Endodermal cell (in vitro differentiated cells): ENCODE results near the gene MROH7. TPM values are rescaled to one million over a fixed set of nuclear protein-coding genes. Genes with fewer than 3 reads are reported as not detected.

Experiments
- DNase-seq: peaks from one replicate; pipeline ENCODE4 v3.0.0-alpha.2; 2017
- H3K27ac ChIP-seq: 2 replicates; pipeline ENCODE4 v1.5.1; 2013; ENCODE audit warnings: mild to moderate bottlenecking, low read depth, low read length, moderate library complexity
- H3K27me3 ChIP-seq: 2 replicates; pipeline ENCODE4 v1.6.1; 2013; ENCODE audit warnings: mild to moderate bottlenecking, low read length, moderate library complexity; ENCODE audit not compliant: insufficient read depth, control insufficient read depth, poor library complexity, severe bottlenecking
- H3K36me3 ChIP-seq: 2 replicates; pipeline ENCODE4 v1.7.0; 2013; ENCODE audit warnings: mild to moderate bottlenecking, low read length, moderate library complexity; ENCODE audit not compliant: control insufficient read depth, insufficient read depth
- H3K4me1 ChIP-seq: one replicate; pipeline ENCODE4 v1.7.0; 2013; ENCODE audit warnings: low read length; ENCODE audit not compliant: control insufficient read depth, insufficient read depth
- H3K4me3 ChIP-seq: 2 replicates; pipeline ENCODE4 v1.5.1; 2013; ENCODE audit warnings: mild to moderate bottlenecking, low read length, moderate library complexity
- H3K9ac ChIP-seq: 2 replicates; pipeline ENCODE4 v1.6.1; 2013; ENCODE audit warnings: mild to moderate bottlenecking, low read length, moderate library complexity; ENCODE audit not compliant: poor library complexity, severe bottlenecking; ENCODE audit errors: extremely low read depth
- H3K9me3 ChIP-seq: 2 replicates; pipeline ENCODE4 v1.6.1; 2013; ENCODE audit warnings: mild to moderate bottlenecking, low read length, moderate library complexity; ENCODE audit not compliant: control insufficient read depth
- H3K27ac Mint-ChIP-seq: 2 replicates; pipeline ENCODE4 v1.8.0; 2020; ENCODE audit warnings: mixed read lengths
- H3K27me3 Mint-ChIP-seq: 2 replicates; pipeline ENCODE4 v1.8.0; 2021; ENCODE audit warnings: mild to moderate bottlenecking, mixed read lengths; ENCODE audit not compliant: insufficient read depth
- H3K36me3 Mint-ChIP-seq: 2 replicates; pipeline ENCODE4 v1.8.0; 2020; ENCODE audit warnings: low read depth, mixed read lengths
- H3K4me1 Mint-ChIP-seq: 2 replicates; pipeline ENCODE4 v1.8.0; 2020; ENCODE audit warnings: mixed read lengths
- H3K4me3 Mint-ChIP-seq: 2 replicates; pipeline ENCODE4 v1.8.0; 2020; ENCODE audit warnings: mild to moderate bottlenecking, moderate library complexity, mixed read lengths
- H3K9me3 Mint-ChIP-seq: 2 replicates; pipeline ENCODE4 v1.8.0; 2020; ENCODE audit warnings: mild to moderate bottlenecking, mixed read lengths
- WGBS, 2 experiments: methylation state at CpG; one replicate each; pipeline versions ENCODE4 v1.1.5 to v1.1.7; 2013; ENCODE audit warnings: missing lambda C conversion rate in 2 of 2, mixed read lengths in 1 of 2; ENCODE audit not compliant: insufficient coverage in 1 of 2, insufficient read length in 1 of 2; 5-methylcytosine and 5-hydroxymethylcytosine counted together
- total RNA-seq, 2 donors: library from RNA; stranded (reverse); fragmentation: NEBNext Ultra II Directional in 1 of 2; extraction: Animal tissue kit (Norgen Biotek cat#: 25700) in 1 of 2; gene quantifications; 2 replicates in 1 of 2; 3 replicates in 1 of 2; pipeline ENCODE4 v1.2.1, GENCODE V29; 2021
- TF ChIP-seq, protein P1 (sequence below): fragments of 200-600 bp; sonication (generic); conservative IDR thresholded peaks from 2 replicates; pipeline ENCODE4 v1.5.0; 2021; ENCODE audit warnings: antibody characterized with exemption, mild to moderate bottlenecking

MROH7 gene
- total RNA-seq, 2 donors from 2014 or later = 0.46 to 1.4 TPM

DNA sequence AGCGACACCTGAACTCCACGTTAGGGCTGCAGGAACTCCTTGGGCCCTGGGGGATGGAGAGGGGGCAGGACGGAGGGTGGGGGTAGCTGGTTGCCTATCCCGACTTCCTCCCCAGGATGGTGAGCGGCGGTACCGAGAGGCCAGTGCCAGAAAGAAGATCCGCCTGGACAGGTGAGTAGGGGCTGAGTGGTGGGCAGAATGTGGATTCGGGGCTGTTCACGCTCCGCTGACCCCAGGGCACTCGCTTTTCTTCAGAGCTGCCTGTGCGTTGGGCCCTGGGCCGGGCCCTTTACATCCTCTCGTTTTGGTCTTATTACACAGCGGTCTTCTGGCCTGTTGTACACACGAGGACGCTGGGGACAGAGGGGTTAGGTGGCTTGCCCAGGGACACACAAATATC is 39.0 kb upstream of the MROH7 start:
- no peaks in the 10 kb centered on the region for H3K36me3 Mint-ChIP-seq
- DNase-seq = no peak
- H3K4me3 ChIP-seq = no peak overlapping the region
- no peak overlapping the region for H3K27ac ChIP-seq
- H3K4me1 ChIP-seq = no peaks in the 10 kb centered on the region
- H3K9ac ChIP-seq = no peak overlapping the region
- H3K27me3 Mint-ChIP-seq = no peaks in the 10 kb centered on the region
- H3K9me3 ChIP-seq = no peaks in the 10 kb centered on the region
- H3K27me3 ChIP-seq = no peaks in the 10 kb centered on the region
- 89 to 94% methylated on average over 12 to 18 of the region's 18 CpGs for WGBS, 2 experiments
- H3K4me3 Mint-ChIP-seq = no peak overlapping the region
- TF ChIP-seq, protein P1, sequence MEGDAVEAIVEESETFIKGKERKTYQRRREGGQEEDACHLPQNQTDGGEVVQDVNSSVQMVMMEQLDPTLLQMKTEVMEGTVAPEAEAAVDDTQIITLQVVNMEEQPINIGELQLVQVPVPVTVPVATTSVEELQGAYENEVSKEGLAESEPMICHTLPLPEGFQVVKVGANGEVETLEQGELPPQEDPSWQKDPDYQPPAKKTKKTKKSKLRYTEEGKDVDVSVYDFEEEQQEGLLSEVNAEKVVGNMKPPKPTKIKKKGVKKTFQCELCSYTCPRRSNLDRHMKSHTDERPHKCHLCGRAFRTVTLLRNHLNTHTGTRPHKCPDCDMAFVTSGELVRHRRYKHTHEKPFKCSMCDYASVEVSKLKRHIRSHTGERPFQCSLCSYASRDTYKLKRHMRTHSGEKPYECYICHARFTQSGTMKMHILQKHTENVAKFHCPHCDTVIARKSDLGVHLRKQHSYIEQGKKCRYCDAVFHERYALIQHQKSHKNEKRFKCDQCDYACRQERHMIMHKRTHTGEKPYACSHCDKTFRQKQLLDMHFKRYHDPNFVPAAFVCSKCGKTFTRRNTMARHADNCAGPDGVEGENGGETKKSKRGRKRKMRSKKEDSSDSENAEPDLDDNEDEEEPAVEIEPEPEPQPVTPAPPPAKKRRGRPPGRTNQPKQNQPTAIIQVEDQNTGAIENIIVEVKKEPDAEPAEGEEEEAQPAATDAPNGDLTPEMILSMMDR = no peak
- no peaks in the 10 kb centered on the region for H3K4me1 Mint-ChIP-seq
- no peaks in the 10 kb centered on the region for H3K36me3 ChIP-seq
- no peaks in the 10 kb centered on the region for H3K9me3 Mint-ChIP-seq
- no peak overlapping the region for H3K27ac Mint-ChIP-seq

GRCh38 chr1:54603241-54603640 is 38.3 kb upstream of the MROH7 start:
- no peaks in the 10 kb centered on the region for H3K9me3 ChIP-seq
- Mint-ChIP-seq H3K4me3 (no peak overlapping the region), H3K4me1 (no peaks in the 10 kb centered on the region), H3K36me3 (no peaks in the 10 kb centered on the region), H3K9me3 (no peaks in the 10 kb centered on the region), H3K27me3 (no peaks in the 10 kb centered on the region), H3K27ac (no peak overlapping the region)
- no peaks in the 10 kb centered on the region for H3K4me1 ChIP-seq
- H3K27ac ChIP-seq = no peak overlapping the region
- no peaks in the 10 kb centered on the region for H3K27me3 ChIP-seq
- H3K36me3 ChIP-seq = no peaks in the 10 kb centered on the region
- TF ChIP-seq, protein P1 = no peak
- 93 to 94% methylated on average over 4 to 6 of the region's 6 CpGs for WGBS, 2 experiments
- H3K4me3 ChIP-seq = no peak overlapping the region
- H3K9ac ChIP-seq = no peak overlapping the region
- DNase-seq = no peak

DNA sequence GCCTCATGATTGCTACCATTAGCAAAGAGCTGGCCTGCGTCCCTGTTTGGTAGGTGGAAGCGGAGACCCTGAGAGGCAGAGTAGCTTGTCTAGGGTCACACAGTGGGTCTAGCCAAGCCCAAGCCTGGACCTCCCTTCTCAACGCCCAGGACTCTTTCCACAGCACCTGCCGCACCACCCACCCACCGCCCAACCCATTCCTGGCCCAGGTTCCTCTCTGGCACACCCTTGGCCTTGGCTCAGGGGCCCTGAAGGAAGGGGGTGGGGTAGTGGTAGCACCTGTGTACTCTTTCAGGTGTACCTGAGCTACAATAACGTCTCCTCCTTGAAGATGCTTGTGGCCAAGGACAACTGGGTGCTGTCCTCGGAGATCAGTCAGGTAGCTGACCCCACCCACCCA is 37.5 kb upstream of the MROH7 start:
- H3K36me3 ChIP-seq = no peaks in the 10 kb centered on the region
- H3K27me3 ChIP-seq = no peaks in the 10 kb centered on the region
- H3K9ac ChIP-seq = no peak overlapping the region
- WGBS, 2 experiments = 92 to 94% methylated on average over 5 to 7 of the region's 7 CpGs
- H3K4me3 Mint-ChIP-seq = no peak overlapping the region
- TF ChIP-seq, protein P1 = no peak
- no peak for DNase-seq
- H3K9me3 ChIP-seq = no peaks in the 10 kb centered on the region
- no peak overlapping the region for H3K4me3 ChIP-seq
- no peaks in the 10 kb centered on the region for H3K4me1 ChIP-seq
- no peak overlapping the region for H3K27ac Mint-ChIP-seq
- H3K27ac ChIP-seq = no peak overlapping the region
- no peaks in the 10 kb centered on the region for H3K4me1 Mint-ChIP-seq
- H3K27me3 Mint-ChIP-seq = no peaks in the 10 kb centered on the region
- H3K9me3 Mint-ChIP-seq = no peaks in the 10 kb centered on the region
- H3K36me3 Mint-ChIP-seq = no peaks in the 10 kb centered on the region
